Liver (tissue), 9 donors: Measurements from ENCODE around the gene SLC2A5. TPM values are rescaled to one million over a fixed set of nuclear protein-coding genes. Genes with fewer than 3 reads are reported as not detected.

ENCODE experiments used
- DNase-seq: peaks from one replicate; pipeline ENCODE4 v3.0.0-alpha.2; 2017; ENCODE audit warnings: low spot score
- H3K27ac ChIP-seq, 2 donors: one replicate each; pipeline ENCODE4 v1.7.0; 2013; ENCODE audit warnings: inconsistent platforms in 2 of 2, low read length in 2 of 2, control low read depth in 1 of 2, low read depth in 1 of 2, mild to moderate bottlenecking in 1 of 2
- H3K27me3 ChIP-seq, 4 donors: one replicate each; pipeline versions ENCODE4 v1.6.1 to v1.7.0; 2013; ENCODE audit warnings: low read length in 3 of 4, inconsistent platforms in 1 of 4, mild to moderate bottlenecking in 1 of 4, moderate library complexity in 1 of 4; ENCODE audit not compliant: control insufficient read depth in 4 of 4, insufficient read depth in 4 of 4
- H3K36me3 ChIP-seq, 4 donors: one replicate each; pipeline versions ENCODE4 v1.6.1 to v1.7.0; 2013; ENCODE audit warnings: low read length in 3 of 4, mild to moderate bottlenecking in 3 of 4, low read depth in 1 of 4, moderate library complexity in 1 of 4; ENCODE audit not compliant: control insufficient read depth in 4 of 4, insufficient read depth in 3 of 4
- H3K4me1 ChIP-seq, 4 donors: one replicate each; pipeline versions ENCODE4 v1.6.1 to v1.7.0; 2013; ENCODE audit warnings: low read length in 3 of 4, mild to moderate bottlenecking in 3 of 4, moderate library complexity in 1 of 4; ENCODE audit not compliant: control insufficient read depth in 4 of 4, insufficient read depth in 4 of 4
- H3K4me3 ChIP-seq, 3 donors: one replicate each; pipeline versions ENCODE4 v1.6.1 to v1.7.0; 2013; ENCODE audit warnings: low read length in 3 of 3, control low read depth in 1 of 3, low read depth in 1 of 3, mild to moderate bottlenecking in 1 of 3
- H3K9ac ChIP-seq, 2 donors: one replicate each; pipeline ENCODE4 v1.7.0; 2013; ENCODE audit warnings: low read length in 2 of 2, mild to moderate bottlenecking in 2 of 2, moderate library complexity in 2 of 2, control low read depth in 1 of 2, low read depth in 1 of 2
- H3K9me3 ChIP-seq, 4 donors: one replicate each; pipeline versions ENCODE4 v1.6.1 to v1.7.0; 2013; ENCODE audit warnings: low read length in 3 of 4; ENCODE audit not compliant: control insufficient read depth in 4 of 4
- EGR1 ChIP-seq, 2 donors: IDR thresholded peaks; 2 replicates each; pipeline ENCODE4 v1.6.1; 2016 to 2018; ENCODE audit warnings: antibody characterized with exemption in 2 of 2, low read depth in 2 of 2
- FOXA1 ChIP-seq: IDR thresholded peaks from 2 replicates; pipeline ENCODE4 v1.6.1; 2016; ENCODE audit warnings: antibody characterized with exemption
- FOXA2 ChIP-seq: IDR thresholded peaks from 2 replicates; pipeline ENCODE4 v1.6.1; 2016; ENCODE audit warnings: antibody characterized with exemption
- GABPA ChIP-seq, 2 donors: IDR thresholded peaks in 1 of 2; conservative IDR thresholded peaks in 1 of 2; 2 replicates each; pipeline ENCODE4 v1.6.1; 2016; ENCODE audit warnings: antibody characterized with exemption in 2 of 2, mild to moderate bottlenecking in 1 of 2, moderate library complexity in 1 of 2
- HNF4A ChIP-seq, 2 donors: conservative IDR thresholded peaks; 2 replicates each; pipeline ENCODE4 v1.6.1; 2016; ENCODE audit warnings: antibody characterized with exemption in 2 of 2, mild to moderate bottlenecking in 2 of 2
- HNF4G ChIP-seq: IDR thresholded peaks from 2 replicates; pipeline ENCODE4 v1.6.1; 2016; ENCODE audit warnings: antibody characterized with exemption
- JUND ChIP-seq, 2 donors: IDR thresholded peaks; 2 replicates each; pipeline ENCODE4 v1.6.1; 2016; ENCODE audit warnings: antibody characterized with exemption in 2 of 2
- NR2F2 ChIP-seq: IDR thresholded peaks from 2 replicates; pipeline ENCODE4 v1.6.1; 2016; ENCODE audit warnings: antibody characterized with exemption
- RAD21 ChIP-seq, 2 donors: IDR thresholded peaks; 2 replicates each; pipeline ENCODE4 v1.6.1; 2016; ENCODE audit warnings: antibody characterized with exemption in 2 of 2, mild to moderate bottlenecking in 2 of 2
- RXRA ChIP-seq, 2 donors: IDR thresholded peaks; 2 replicates each; pipeline ENCODE4 v1.6.1; 2017 to 2018; ENCODE audit warnings: antibody characterized with exemption in 2 of 2, mild to moderate bottlenecking in 1 of 2
- SP1 ChIP-seq: IDR thresholded peaks from 2 replicates; pipeline ENCODE4 v1.6.1; 2018; ENCODE audit warnings: antibody characterized with exemption, mild to moderate bottlenecking
- TAF1 ChIP-seq: conservative IDR thresholded peaks from 2 replicates; pipeline ENCODE4 v1.6.1; 2016; ENCODE audit warnings: antibody characterized with exemption, mild to moderate bottlenecking
- YY1 ChIP-seq: IDR thresholded peaks from 2 replicates; pipeline ENCODE4 v1.6.1; 2016; ENCODE audit warnings: antibody characterized with exemption, mild to moderate bottlenecking
- WGBS: extraction: QIAGEN DNeasy Blood & Tissue Kit; methylation state at CpG from one replicate; pipeline ENCODE4 v1.1.7; 2013; 5-methylcytosine and 5-hydroxymethylcytosine counted together
- polyA plus RNA-seq, 2 donors: library from polyadenylated mRNA; stranded (reverse) in 1 of 2; unstranded in 1 of 2; fragments of 200-250 nt in 1 of 2; fragments of >200 nt in 1 of 2; fragmentation: Nextera tagmentation in 1 of 2; extraction: Ambion mirVana in 1 of 2; gene quantifications; one replicate each; pipeline versions ENCODE4 v1.2.1 to v1.2.3, GENCODE V29; 2013 to 2015
- total RNA-seq, 2 donors: library from RNA; depleted of rRNA; stranded (reverse); fragments of >200 nt; gene quantifications; one replicate each; pipeline ENCODE4 v1.2.3, GENCODE V29; 2014
- TF ChIP-seq, protein P1 (sequence below): IDR thresholded peaks from 2 replicates; pipeline ENCODE4 v1.6.1; 2016; ENCODE audit warnings: antibody characterized with exemption, mild to moderate bottlenecking
- TF ChIP-seq, protein P2 (sequence below): IDR thresholded peaks from 2 replicates; pipeline ENCODE4 v1.6.1; 2016; ENCODE audit warnings: antibody characterized with exemption
- TF ChIP-seq, protein P3 (sequence below): IDR thresholded peaks from 2 replicates; pipeline ENCODE4 v1.6.1; 2016; ENCODE audit warnings: antibody characterized with exemption
- TF ChIP-seq, protein P4 (sequence below): fragments of 150-350 bp; IDR thresholded peaks from 2 replicates; pipeline ENCODE4 v1.5.1; 2017; ENCODE audit warnings: improper control_type of control experiment, low read depth, low read length; ENCODE audit not compliant: missing input control
- TF ChIP-seq, protein P5 (sequence below): IDR thresholded peaks from 2 replicates; pipeline ENCODE4 v1.6.1; 2016; ENCODE audit warnings: antibody characterized with exemption
- donor health status: healthy.
- donor health status: healthy.
- donor health status: healthy.
- donor health status: healthy.
- donor health status: healthy.

Gene SLC2A5
- total and polyA plus RNA-seq, 4 donors: 0.07 to 1.6 (median 0.13) TPM

DNA sequence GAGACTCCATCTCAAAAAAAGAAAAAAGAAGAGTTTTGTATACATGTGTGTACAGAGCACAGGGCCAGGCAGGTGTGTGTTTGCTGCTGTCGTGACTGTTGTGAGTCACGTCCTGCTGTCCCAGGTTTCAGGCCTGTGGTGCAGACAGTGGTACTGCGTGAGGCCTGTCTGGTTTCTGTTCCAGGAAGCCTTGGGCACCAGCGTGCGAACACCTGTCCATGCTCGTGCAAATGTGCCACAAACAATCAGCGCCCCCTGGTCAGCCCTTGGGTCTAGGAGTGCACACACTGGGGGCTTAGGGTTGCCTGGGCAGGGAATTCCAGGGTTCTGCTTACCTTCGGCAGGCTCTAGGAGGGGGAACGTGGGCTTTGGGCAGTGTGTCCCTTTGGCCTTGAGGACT lies 42.5 kb upstream of the SLC2A5 start:
- TF ChIP-seq NR2F2 (no peak), TAF1 (no peak), SP1 (no peak), FOXA1 (no peak), HNF4G (no peak), GABPA (IDR thresholded peaks at IDR 0.05 in 1 of 2, conservative IDR thresholded peaks at IDR 0.05 in 1 of 2) (no peak), EGR1 (IDR thresholded peaks at IDR 0.05; ENCODE audit: low read depth in 2 of 2) (no peak), YY1 (no peak), HNF4A (conservative IDR thresholded peaks at IDR 0.05) (no peak), FOXA2 (no peak), JUND (IDR thresholded peaks at IDR 0.05) (no peak), RAD21 (IDR thresholded peaks at IDR 0.05) (no peak), RXRA (IDR thresholded peaks at IDR 0.05) (no peak)
- TF ChIP-seq, protein P1, sequence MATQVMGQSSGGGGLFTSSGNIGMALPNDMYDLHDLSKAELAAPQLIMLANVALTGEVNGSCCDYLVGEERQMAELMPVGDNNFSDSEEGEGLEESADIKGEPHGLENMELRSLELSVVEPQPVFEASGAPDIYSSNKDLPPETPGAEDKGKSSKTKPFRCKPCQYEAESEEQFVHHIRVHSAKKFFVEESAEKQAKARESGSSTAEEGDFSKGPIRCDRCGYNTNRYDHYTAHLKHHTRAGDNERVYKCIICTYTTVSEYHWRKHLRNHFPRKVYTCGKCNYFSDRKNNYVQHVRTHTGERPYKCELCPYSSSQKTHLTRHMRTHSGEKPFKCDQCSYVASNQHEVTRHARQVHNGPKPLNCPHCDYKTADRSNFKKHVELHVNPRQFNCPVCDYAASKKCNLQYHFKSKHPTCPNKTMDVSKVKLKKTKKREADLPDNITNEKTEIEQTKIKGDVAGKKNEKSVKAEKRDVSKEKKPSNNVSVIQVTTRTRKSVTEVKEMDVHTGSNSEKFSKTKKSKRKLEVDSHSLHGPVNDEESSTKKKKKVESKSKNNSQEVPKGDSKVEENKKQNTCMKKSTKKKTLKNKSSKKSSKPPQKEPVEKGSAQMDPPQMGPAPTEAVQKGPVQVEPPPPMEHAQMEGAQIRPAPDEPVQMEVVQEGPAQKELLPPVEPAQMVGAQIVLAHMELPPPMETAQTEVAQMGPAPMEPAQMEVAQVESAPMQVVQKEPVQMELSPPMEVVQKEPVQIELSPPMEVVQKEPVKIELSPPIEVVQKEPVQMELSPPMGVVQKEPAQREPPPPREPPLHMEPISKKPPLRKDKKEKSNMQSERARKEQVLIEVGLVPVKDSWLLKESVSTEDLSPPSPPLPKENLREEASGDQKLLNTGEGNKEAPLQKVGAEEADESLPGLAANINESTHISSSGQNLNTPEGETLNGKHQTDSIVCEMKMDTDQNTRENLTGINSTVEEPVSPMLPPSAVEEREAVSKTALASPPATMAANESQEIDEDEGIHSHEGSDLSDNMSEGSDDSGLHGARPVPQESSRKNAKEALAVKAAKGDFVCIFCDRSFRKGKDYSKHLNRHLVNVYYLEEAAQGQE: no peak
- TF ChIP-seq, protein P2, sequence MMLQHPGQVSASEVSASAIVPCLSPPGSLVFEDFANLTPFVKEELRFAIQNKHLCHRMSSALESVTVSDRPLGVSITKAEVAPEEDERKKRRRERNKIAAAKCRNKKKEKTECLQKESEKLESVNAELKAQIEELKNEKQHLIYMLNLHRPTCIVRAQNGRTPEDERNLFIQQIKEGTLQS: no peak
- TF ChIP-seq, protein P3, sequence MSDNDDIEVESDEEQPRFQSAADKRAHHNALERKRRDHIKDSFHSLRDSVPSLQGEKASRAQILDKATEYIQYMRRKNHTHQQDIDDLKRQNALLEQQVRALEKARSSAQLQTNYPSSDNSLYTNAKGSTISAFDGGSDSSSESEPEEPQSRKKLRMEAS: no peak
- TF ChIP-seq, protein P4, sequence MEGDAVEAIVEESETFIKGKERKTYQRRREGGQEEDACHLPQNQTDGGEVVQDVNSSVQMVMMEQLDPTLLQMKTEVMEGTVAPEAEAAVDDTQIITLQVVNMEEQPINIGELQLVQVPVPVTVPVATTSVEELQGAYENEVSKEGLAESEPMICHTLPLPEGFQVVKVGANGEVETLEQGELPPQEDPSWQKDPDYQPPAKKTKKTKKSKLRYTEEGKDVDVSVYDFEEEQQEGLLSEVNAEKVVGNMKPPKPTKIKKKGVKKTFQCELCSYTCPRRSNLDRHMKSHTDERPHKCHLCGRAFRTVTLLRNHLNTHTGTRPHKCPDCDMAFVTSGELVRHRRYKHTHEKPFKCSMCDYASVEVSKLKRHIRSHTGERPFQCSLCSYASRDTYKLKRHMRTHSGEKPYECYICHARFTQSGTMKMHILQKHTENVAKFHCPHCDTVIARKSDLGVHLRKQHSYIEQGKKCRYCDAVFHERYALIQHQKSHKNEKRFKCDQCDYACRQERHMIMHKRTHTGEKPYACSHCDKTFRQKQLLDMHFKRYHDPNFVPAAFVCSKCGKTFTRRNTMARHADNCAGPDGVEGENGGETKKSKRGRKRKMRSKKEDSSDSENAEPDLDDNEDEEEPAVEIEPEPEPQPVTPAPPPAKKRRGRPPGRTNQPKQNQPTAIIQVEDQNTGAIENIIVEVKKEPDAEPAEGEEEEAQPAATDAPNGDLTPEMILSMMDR: no peak
- H3K27ac ChIP-seq: peak overlapping the region in 1 of 2 donors; percentile 93
- no peak for DNase-seq
- H3K4me1 ChIP-seq: peaks cover 9 to 16% (median 12%) of the 10 kb centered on the region in 4 donors
- no peak overlapping the region for H3K4me3 ChIP-seq
- H3K9ac ChIP-seq: no peak overlapping the region
- WGBS: 89% methylated on average over 9 of the region's 9 CpGs
- H3K9me3 ChIP-seq: no peaks in the 10 kb centered on the region
- H3K27me3 ChIP-seq: no peaks in the 10 kb centered on the region
- peaks cover 0 to 5% (median 0%) of the 10 kb centered on the region in 4 donors for H3K36me3 ChIP-seq

DNA sequence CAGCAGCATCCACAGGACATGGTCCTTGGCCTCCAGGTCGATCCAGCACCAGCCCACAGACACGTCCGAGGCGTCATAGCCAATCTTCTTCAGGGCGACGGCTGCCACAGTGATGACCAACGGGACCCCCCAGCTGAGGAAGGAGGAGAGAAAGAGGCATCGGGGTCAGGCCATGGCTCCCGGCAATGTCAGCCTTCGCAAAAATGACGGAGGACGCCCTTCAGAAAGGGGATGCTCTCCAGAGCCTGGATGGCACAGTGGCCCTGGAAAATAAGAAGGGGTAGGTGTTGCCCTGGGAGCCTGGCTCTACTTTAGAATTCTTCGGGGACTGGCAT lies 41.9 kb upstream of the SLC2A5 start:
- peaks cover 0 to 5% (median 0%) of the 10 kb centered on the region in 4 donors for H3K36me3 ChIP-seq
- no peak for DNase-seq
- H3K4me1 ChIP-seq: peaks cover 9 to 16% (median 12%) of the 10 kb centered on the region in 4 donors
- no peak overlapping the region for H3K27ac ChIP-seq
- TF ChIP-seq, protein P5, sequence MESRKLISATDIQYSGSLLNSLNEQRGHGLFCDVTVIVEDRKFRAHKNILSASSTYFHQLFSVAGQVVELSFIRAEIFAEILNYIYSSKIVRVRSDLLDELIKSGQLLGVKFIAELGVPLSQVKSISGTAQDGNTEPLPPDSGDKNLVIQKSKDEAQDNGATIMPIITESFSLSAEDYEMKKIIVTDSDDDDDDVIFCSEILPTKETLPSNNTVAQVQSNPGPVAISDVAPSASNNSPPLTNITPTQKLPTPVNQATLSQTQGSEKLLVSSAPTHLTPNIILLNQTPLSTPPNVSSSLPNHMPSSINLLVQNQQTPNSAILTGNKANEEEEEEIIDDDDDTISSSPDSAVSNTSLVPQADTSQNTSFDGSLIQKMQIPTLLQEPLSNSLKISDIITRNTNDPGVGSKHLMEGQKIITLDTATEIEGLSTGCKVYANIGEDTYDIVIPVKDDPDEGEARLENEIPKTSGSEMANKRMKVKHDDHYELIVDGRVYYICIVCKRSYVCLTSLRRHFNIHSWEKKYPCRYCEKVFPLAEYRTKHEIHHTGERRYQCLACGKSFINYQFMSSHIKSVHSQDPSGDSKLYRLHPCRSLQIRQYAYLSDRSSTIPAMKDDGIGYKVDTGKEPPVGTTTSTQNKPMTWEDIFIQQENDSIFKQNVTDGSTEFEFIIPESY: no peak
- TF ChIP-seq TAF1: no peak
- no peak for TF ChIP-seq FOXA2
- TF ChIP-seq HNF4G: no peak
- TF ChIP-seq NR2F2: no peak
- no peak for TF ChIP-seq GABPA (IDR thresholded peaks at IDR 0.05 in 1 of 2, conservative IDR thresholded peaks at IDR 0.05 in 1 of 2)
- TF ChIP-seq, protein P2: no peak
- no peak for TF ChIP-seq FOXA1
- TF ChIP-seq, protein P3: no peak
- TF ChIP-seq EGR1 (IDR thresholded peaks at IDR 0.05; ENCODE audit: low read depth in 2 of 2): no peak
- TF ChIP-seq JUND (IDR thresholded peaks at IDR 0.05): no peak
- TF ChIP-seq, protein P4: no peak
- TF ChIP-seq SP1: no peak
- TF ChIP-seq YY1: no peak
- no peak for TF ChIP-seq HNF4A (conservative IDR thresholded peaks at IDR 0.05)
- H3K9me3 ChIP-seq: no peaks in the 10 kb centered on the region
- no peak overlapping the region for H3K4me3 ChIP-seq
- no peak overlapping the region for H3K9ac ChIP-seq
- WGBS: 91% methylated on average over 13 of the region's 13 CpGs
- H3K27me3 ChIP-seq: no peaks in the 10 kb centered on the region
